GM12878 (cell line): ENCODE measurements around the gene LRTM2.

Experiments used
- EZH2 ChIP-seq: IDR thresholded peaks from 2 replicates; pipeline ENCODE4 v1.6.1; 2012; ENCODE audit warnings: low read depth, mild to moderate bottlenecking, control low read depth, inconsistent platforms, low read length, borderline replicate concordance; ENCODE audit not compliant: control insufficient read depth
- FOXK2 ChIP-seq: fragments of 450-650 bp; IDR thresholded peaks from 2 replicates; pipeline ENCODE4 v1.6.1; 2017; ENCODE audit warnings: mild to moderate bottlenecking, moderate library complexity
- KDM1A ChIP-seq: fragments of 200-600 bp; sonication (generic); IDR thresholded peaks from 2 replicates; pipeline ENCODE4 v1.6.1; 2016; ENCODE audit warnings: borderline replicate concordance
- MXI1 ChIP-seq: fragments of 150-350 bp; IDR thresholded peaks from 2 replicates; pipeline ENCODE4 v1.6.1; 2011; ENCODE audit warnings: low read depth, mild to moderate bottlenecking, inconsistent platforms, low read length, improper control_type of control experiment
- MYC ChIP-seq: IDR thresholded peaks from 2 replicates; pipeline ENCODE4 v1.6.1; 2011; ENCODE audit warnings: mild to moderate bottlenecking, low read length, moderate library complexity, inconsistent platforms; ENCODE audit not compliant: insufficient read depth, insufficient replicate concordance, insufficient read length, severe bottlenecking
- NR2C1 ChIP-seq: fragments of 450-650 bp; IDR thresholded peaks from 2 replicates; pipeline ENCODE4 v1.6.1; 2017; ENCODE audit warnings: antibody characterized with exemption, mild to moderate bottlenecking, moderate library complexity
- POLR2AphosphoS5 ChIP-seq: IDR thresholded peaks from 2 replicates; pipeline ENCODE4 v1.6.1; 2011; ENCODE audit warnings: mild to moderate bottlenecking, low read length, inconsistent platforms
- TARDBP ChIP-seq: IDR thresholded peaks from 2 replicates; pipeline ENCODE4 v1.6.1; 2016; ENCODE audit warnings: borderline replicate concordance
- TF ChIP-seq, protein P1 (sequence below): IDR thresholded peaks from 2 replicates; pipeline ENCODE4 v1.6.1; 2012; ENCODE audit warnings: low read length, inconsistent platforms
- TF ChIP-seq, protein P2 (sequence below), 3 experiments: IDR thresholded peaks in 2 of 3; conservative IDR thresholded peaks in 1 of 3; 2 replicates each; pipeline ENCODE4 v1.5.1; 2011; ENCODE audit warnings: low read depth in 3 of 3, low read length in 3 of 3, mild to moderate bottlenecking in 3 of 3, control low read depth in 2 of 3, moderate library complexity in 2 of 3, inconsistent platforms in 1 of 3, mixed read lengths in 1 of 3; ENCODE audit not compliant: control insufficient read depth in 2 of 3, insufficient read depth in 1 of 3; ENCODE audit errors: extremely low read depth in 1 of 3
- TF ChIP-seq, protein P3 (sequence below): fragments of 450-650 bp; IDR thresholded peaks from 2 replicates; pipeline ENCODE4 v1.6.1; 2017; ENCODE audit warnings: mild to moderate bottlenecking, low read depth, inconsistent platforms; ENCODE audit not compliant: poor library complexity, severe bottlenecking
- TF ChIP-seq, protein P4 (sequence below): fragments of 150-350 bp; IDR thresholded peaks from 2 replicates; pipeline ENCODE4 v1.6.1; 2014; ENCODE audit warnings: mild to moderate bottlenecking, low read depth, low read length

DNA sequence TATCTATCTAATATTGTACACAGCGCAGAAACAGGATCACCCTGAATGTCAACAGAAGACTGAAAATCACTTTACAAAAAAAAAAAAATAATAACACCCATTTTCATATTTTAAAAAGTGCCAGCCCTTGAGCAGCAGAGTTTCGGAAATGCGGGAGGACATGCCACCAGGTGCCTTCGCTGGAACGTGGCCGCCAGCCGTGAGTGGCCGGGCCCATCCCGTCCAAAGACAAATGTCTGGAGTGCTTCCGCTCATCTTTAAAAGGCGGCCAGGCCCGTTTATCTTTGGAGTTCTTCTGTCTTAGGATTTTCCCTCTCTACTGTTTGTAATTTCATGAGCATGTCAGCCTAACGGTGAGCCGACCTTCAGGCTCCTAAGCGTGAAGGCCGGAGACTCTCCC is 43.5 kb downstream of the LRTM2 start:
- TF ChIP-seq EZH2 (no peak), KDM1A (no peak), POLR2AphosphoS5 (no peak), TARDBP (no peak), NR2C1 (no peak), FOXK2 (no peak), MYC (no peak), MXI1 (no peak)
- TF ChIP-seq, protein P1, sequence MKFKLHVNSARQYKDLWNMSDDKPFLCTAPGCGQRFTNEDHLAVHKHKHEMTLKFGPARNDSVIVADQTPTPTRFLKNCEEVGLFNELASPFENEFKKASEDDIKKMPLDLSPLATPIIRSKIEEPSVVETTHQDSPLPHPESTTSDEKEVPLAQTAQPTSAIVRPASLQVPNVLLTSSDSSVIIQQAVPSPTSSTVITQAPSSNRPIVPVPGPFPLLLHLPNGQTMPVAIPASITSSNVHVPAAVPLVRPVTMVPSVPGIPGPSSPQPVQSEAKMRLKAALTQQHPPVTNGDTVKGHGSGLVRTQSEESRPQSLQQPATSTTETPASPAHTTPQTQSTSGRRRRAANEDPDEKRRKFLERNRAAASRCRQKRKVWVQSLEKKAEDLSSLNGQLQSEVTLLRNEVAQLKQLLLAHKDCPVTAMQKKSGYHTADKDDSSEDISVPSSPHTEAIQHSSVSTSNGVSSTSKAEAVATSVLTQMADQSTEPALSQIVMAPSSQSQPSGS: no peak
- TF ChIP-seq, protein P2, sequence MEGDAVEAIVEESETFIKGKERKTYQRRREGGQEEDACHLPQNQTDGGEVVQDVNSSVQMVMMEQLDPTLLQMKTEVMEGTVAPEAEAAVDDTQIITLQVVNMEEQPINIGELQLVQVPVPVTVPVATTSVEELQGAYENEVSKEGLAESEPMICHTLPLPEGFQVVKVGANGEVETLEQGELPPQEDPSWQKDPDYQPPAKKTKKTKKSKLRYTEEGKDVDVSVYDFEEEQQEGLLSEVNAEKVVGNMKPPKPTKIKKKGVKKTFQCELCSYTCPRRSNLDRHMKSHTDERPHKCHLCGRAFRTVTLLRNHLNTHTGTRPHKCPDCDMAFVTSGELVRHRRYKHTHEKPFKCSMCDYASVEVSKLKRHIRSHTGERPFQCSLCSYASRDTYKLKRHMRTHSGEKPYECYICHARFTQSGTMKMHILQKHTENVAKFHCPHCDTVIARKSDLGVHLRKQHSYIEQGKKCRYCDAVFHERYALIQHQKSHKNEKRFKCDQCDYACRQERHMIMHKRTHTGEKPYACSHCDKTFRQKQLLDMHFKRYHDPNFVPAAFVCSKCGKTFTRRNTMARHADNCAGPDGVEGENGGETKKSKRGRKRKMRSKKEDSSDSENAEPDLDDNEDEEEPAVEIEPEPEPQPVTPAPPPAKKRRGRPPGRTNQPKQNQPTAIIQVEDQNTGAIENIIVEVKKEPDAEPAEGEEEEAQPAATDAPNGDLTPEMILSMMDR (IDR thresholded peaks at IDR 0.05 in 2 of 3, conservative IDR thresholded peaks at IDR 0.05 in 1 of 3; ENCODE audit: control insufficient read depth in 2 of 3, extremely low read depth in 1 of 3, insufficient read depth in 1 of 3, low read depth in 3 of 3, low read length in 3 of 3): no peak
- TF ChIP-seq, protein P3, sequence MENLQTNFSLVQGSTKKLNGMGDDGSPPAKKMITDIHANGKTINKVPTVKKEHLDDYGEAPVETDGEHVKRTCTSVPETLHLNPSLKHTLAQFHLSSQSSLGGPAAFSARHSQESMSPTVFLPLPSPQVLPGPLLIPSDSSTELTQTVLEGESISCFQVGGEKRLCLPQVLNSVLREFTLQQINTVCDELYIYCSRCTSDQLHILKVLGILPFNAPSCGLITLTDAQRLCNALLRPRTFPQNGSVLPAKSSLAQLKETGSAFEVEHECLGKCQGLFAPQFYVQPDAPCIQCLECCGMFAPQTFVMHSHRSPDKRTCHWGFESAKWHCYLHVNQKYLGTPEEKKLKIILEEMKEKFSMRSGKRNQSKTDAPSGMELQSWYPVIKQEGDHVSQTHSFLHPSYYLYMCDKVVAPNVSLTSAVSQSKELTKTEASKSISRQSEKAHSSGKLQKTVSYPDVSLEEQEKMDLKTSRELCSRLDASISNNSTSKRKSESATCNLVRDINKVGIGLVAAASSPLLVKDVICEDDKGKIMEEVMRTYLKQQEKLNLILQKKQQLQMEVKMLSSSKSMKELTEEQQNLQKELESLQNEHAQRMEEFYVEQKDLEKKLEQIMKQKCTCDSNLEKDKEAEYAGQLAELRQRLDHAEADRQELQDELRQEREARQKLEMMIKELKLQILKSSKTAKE: no peak
- TF ChIP-seq, protein P4, sequence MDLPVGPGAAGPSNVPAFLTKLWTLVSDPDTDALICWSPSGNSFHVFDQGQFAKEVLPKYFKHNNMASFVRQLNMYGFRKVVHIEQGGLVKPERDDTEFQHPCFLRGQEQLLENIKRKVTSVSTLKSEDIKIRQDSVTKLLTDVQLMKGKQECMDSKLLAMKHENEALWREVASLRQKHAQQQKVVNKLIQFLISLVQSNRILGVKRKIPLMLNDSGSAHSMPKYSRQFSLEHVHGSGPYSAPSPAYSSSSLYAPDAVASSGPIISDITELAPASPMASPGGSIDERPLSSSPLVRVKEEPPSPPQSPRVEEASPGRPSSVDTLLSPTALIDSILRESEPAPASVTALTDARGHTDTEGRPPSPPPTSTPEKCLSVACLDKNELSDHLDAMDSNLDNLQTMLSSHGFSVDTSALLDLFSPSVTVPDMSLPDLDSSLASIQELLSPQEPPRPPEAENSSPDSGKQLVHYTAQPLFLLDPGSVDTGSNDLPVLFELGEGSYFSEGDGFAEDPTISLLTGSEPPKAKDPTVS: no peak
